GM19438 (cell line): ENCODE results near the gene MYBPC1.

ENCODE experiments used
- ATAC-seq: cut with Tn5 transposase; IDR thresholded peaks from one replicate; pipeline ENCODE4 v1.9.1; 2021; ENCODE audit warnings: low read depth; ENCODE audit not compliant: unreplicated experiment

The MYBPC1 gene

DNA sequence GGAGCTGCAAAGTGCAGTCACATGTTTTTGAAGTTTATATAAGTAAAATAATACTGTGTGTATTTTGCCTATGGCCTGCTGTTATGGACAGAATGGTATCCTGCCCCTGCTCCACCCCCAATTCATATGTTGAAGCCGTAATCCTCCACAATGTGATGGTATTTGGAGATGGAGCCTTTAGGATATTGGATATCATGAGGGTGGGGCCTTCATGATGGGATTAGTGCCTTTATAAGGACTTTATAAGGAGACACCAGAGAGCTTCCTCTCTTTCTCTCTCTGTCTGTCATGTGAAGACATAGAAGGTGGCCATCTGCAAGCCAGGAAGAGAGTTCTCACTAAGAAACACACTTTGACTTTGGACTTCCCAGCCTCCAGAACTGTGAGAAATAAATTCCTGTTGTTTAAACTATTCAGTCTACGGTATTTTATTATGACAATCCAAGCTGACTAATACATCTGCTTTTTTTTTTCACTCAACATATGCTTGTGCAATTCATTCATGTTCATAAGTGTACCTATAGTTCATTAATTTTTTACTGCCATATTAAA lies 99.6 kb downstream of the MYBPC1 start:
- no peak for ATAC-seq

DNA sequence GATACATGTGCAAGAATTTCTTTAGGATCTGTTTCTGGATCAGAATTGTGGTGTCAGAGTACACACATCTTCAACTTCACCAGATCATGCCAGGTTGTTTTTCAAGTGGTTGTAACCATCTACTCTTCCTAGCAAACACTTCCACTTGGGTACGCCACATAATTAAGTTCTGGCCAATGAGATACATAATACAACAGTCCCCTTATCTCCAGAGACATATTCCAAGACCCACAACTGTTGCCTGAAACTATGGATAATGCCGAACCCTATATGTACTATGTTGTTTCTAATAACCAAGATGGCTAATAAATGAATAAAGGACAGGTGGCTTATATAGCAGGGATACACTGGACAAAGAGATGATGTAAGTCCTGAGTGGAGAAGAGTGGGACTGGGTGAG lies 100.2 kb downstream of the MYBPC1 start:
- no peak for ATAC-seq

DNA sequence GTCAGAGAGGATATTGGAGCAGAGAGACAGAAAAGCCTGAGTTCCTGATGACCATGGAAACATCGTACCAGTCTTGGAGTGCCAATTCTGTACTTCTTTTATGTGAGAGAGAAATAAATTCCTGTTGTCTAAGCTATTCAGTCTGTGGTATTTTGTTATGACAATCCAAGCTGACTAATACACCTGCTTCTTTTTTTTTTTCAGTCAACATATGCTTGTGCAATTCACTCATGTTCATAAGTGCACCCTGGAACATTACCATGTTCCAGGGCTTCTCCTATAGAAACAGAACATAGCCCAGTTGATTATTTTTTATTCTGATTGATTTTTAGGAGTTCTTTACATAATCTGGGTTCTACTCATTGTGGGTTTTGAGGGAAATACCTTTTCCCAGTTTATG lies 100.9 kb downstream of the MYBPC1 start:
- no peak for ATAC-seq

DNA sequence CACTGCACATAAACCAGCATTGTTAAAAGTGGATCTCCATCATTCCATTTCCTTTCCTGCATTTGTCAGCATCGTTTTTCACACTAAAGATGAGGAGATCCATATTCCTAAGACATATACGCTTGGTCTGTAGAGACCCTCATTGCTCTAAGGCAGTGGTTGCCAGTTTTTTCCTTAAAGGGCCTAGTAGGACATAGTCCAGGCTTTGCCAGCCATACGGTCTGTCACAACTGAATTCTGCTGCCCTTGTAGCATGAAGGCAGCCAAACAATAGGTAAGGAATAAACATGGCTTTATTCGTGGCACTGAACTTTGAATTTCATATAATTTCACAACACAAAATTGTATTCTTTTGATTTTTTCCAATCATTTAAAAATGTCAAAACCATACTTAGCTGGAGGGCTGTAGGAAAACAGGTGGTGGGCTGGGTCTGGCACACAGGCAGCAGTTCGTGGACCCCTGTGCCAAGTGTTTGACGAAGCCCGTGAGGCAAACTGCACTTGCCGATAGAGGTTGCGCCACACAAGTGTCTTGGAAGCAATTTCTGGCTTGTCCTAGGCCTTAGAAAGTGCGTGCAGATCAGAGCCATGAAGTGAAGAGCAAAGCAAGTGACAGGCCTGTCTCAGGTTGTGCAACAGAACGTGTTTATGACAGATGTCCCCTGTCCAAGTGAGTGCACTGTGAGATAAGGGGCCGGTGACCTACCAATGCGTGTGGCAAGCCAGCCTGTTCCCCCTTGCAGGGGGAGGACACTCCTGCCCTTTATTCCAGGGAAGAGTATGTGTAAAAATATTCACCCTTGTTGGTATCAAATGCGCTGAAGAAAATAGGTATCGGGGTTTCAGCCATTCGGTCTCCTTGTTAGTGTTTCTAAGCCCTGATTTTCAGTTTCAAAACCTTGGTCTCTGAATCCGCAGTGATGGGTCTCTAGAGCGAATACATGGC lies 101.8 kb downstream of the MYBPC1 start:
- ATAC-seq, result peak; percentile 45

DNA sequence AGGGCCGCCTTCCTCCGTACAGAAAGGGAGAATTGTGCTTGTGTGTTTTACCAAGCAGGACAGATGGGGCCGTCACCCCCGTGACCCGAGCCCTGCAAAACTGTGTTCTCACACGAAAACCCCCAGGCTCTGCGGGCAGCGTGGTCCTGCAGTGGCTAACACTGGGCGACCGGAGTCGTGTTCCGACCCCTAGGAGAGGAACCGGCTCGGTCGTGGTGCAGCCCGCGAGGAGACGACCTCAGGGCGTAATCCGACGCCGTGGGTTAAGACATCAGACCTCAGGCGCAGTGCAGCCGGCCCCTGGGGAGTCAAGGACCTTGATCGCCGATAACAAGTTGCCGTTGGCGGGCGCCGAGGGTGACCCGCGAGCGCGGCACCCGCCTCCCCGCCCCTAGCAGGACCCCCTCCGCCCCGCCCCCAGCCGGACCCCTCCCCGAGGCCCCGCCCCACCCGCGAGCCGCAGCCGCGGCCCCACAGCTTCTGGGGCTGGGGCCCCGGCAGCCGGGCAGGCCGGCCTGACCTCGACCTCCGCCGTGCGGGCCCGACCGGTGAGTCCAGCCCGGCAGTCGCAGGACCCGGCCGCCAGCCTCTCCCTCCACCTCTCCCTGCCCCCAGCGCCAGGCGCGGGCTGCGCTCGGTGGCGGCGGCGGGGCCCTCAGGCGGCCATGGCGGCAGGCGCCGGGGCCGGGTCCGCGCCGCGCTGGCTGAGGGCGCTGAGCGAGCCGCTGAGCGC lies 102.6 kb downstream of the MYBPC1 start, which contains the start of gene CHPT1:
Gene CHPT1, plus strand, starts transcription at position 444 of the 733 bp plus-strand sequence. Its CDS starts 222 bp downstream, at position 666.
- peak; percentile 60 for ATAC-seq

DNA sequence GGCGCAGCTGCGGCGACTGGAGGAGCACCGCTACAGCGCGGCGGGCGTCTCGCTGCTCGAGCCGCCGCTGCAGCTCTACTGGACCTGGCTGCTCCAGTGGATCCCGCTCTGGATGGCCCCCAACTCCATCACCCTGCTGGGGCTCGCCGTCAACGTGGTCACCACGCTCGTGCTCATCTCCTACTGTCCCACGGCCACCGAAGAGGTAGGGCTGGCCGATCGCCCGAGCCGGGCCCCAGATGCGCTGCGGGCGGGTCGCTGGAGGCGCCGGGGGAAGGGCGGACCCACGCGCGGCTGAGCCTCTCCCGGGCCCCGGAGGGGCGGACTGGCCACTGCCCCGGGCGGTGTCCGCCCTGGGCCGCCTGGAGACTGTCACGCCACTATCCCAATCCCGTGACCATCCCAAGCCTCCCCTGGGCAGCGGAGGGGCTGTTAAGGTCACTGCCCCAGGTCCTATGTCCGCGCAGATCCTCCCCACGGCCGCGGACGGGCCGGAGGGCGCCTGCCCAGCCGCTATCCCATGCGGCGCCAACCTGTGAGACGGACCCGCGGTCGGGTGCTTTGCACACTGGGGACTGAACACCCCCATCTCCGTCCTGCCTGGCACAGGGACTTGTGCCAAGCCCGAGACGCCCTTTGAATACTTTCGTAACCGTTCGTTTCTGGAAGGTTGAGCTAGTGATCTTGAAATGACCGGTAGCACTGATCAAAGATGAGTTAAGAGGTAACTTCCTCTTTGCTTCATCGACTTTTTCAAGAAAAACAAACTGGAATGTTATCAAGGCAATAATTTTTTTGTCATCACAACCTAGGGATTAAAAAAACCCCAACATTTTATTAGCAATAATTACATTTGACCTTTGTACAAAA lies 103.4 kb downstream of the MYBPC1 start:
- ATAC-seq, result peak; percentile 31

DNA sequence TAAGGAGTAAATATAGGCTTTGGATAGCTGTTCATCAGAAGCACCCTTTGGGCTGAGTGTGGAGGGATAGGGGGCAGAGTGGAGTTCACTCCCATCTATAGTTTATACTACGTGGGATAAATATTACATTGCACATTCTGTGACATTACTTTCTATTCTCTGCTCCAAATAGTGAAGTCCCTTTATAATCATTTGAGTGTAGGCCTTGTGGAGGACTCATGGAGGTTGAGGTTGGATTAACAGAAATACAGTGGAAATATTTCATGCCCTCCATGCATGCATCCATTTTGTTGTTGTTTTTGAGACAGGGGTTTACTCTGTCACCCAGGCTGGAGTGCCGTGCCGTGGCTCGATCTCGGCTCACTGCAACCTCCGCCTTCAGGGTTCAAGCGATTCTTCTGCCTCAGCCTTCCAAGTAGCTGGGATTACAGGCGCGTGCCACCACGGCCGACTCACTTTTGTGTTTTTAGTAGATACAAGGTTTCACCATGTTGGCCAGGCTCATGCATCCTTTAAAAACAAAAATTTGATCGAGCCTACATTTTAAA lies 104.1 kb downstream of the MYBPC1 start:
- no peak for ATAC-seq

DNA sequence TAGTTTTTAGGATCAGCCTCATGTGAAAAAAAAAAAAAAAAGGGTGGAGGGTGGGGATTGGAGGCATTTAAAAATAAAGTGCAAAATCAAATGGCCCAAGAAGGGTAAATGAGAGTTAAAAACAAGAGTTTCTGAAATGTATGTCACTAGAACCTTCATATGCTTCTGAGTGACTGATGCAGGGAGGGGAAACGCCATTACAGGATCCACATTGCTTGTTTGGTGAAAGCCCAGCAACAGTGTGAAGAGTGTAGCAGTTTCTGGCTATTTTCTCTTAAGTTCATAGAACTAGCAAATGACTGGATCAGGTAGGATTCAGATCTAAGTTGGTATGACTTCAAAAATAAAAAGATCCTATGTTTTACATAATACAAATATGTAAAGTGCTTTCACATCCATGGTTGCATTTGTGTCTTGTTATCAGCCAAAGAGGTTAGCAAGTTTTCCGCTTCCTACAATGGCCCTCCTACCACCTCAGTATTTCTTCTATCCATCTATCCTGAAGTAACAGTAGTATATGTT lies 105.6 kb downstream of the MYBPC1 start:
- ATAC-seq, result no peak

DNA sequence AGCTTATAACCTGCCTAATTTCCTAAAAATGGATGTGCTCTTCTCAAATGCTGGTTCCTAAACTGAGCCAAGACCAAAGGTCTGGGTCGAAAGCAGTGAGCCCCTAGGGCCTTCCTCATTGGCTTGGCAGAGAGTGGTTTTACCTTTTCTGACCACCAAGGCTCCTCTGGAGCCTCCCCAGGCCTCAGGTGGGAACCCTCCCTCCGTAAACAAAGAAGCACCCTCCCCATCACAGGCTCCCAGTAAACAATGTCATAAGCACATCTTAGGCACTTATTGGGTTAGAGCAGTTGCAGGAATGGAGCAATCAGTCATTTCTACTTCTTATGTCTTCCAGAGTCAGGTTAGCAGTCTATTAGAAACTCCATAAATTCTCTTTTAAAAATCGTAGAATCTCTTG lies 108.7 kb downstream of the MYBPC1 start:
- no peak for ATAC-seq

DNA sequence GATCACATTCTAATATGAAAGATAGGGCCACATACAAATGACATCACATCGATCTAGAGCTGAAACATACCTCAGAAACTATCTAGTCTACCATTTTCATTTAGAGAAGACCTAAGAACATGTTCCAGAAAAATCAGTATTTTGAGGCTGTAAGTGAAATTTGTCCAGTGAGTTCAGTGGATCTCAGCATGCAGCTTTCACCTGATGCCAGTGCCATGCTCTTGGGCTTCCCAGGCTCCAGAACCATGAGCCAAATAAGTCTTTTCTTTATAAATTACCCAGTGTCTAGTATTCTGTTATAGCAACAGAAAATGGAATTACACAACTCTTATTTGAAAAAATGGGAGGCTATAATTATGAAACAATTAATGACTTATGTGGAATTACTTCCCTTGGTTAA lies 111.6 kb downstream of the MYBPC1 start:
- ATAC-seq, result no peak

DNA sequence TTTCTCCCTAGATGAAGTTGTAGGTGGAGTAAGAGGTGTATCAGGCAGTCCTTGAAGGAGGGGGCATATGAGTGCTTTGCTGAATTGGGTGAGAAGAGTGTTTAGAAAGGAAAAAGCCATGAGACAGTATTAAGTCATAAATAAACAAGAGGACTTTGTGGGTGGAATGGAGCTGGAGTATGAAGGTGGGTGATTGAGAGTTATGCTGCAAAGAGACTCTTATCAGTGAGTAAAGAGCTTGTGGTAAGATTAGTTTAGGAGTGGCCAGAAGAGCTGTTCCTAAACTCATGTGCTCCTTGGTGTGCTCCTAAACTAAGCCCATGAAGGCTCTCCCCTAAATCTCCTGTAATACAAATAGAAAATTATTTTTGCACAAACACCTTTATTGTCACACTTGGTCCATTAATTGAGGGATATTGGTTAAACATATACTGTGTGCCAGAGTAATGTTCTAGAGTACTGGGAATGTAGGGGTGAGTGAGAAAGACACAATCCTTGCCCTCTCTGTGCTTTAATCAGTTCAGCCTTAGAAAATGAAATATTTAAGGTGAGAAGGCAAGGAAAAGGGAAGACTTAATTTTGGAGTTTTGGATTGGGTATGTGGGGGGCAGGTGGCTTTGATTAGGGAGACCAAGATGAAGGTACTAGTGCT lies 112.5 kb downstream of the MYBPC1 start:
- no peak for ATAC-seq

DNA sequence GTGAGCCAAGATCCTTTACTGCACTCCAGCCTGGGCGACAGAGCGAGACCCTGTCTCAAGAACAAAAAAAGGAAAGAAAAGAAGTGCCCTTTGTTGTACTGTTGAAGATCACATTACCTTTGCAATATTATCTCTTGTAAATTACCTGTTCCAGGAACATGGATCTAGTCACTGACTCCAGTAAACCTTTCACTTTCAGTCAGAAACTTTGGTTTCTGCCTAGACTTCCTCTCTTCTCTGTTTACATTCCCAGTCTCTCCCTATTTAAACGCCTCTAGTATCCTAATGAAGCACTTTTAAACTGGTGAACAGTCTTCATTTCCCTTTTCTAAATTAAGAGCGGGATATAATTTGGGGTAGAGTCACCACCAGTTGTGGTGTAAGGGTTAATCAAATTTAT lies 115.5 kb downstream of the MYBPC1 start:
- ATAC-seq, result no peak

DNA sequence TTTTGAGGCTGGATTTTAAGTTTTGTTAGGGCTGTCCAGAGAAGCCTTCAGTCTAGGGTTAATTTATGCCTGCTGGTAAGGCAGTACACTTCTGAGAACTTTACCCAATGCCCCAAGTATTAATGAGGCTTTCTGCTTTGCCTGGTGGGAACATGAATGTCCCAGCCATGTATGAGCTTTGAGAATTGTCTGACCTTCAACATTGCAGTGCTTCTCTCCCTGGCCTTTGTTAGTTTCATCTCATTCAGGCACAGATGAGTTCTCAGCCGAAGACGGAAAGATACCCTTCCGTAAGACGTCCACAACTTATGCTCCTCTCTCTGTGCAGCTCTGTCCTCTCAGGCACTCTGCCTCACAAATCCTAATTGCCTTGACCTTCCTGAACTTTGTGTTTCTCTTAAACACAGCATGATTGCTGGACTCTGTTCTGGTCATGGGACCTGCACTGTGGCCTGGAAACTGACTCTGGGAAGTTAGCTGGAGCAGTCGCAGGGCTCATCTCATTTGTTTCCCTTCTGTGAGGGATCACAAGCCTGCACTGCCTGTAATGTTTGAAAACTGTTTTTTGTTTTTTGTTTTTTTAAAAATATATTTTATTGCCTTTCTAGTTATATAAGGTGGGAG lies 118.4 kb downstream of the MYBPC1 start:
- no peak for ATAC-seq

DNA sequence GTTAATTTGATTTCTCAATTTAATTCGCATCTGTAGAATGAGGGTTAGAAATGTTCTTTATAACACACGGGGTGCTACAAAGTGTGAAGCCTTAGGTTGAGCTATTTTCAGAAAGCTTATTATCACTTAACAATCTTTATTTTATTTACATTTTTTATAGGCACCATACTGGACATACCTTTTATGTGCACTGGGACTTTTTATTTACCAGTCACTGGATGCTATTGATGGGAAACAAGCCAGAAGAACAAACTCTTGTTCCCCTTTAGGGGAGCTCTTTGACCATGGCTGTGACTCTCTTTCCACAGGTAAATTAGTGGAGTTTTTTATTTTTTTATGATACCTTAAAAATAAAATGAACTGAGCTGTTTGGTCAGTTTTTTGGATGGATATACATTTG lies 119.2 kb downstream of the MYBPC1 start:
- no peak for ATAC-seq

DNA sequence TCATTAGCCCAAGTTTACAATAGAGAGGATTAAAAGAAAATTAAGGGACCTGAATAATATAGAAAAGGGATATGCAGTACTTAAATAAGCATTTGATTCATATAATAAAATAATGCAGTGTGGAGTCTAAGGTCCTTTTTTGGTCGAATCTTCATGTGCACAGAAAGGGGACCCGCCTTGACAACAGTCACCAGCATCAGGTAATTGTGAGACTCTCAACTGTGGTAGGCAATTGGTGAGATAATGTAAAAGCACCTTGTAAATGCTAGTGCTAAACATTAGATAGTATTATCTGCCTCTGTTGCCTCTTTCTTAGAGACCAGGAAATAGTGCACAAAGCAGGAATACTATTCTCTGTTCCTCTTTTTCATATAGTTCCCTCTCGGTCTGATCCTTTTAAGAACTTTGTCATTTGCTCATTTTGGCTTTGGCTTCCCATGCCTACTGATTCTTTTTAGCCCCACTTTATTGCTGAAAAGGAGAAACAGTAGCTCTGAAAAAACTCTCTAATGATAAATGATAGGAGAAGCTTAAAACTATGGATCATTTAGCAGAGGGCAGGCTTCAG lies 120.2 kb downstream of the MYBPC1 start:
- ATAC-seq, result no peak

DNA sequence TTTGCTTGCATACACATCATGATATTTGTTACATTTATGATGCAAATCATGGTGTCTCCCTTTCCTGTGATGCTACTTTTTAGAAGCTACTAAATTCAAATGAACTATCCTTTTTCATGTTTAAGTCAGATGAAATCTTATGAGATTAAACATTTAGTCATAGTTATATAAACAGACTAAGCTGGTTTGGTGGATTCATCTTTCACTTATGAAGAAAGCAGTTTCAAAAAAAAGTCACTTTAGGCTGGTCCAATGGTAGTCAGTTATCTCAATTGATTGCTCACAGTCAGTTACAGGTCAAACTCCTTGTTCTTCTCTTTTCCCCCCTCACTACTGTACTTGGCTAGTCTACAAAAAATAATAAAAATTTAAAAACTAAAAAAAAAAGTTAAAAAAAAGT lies 124.8 kb downstream of the MYBPC1 start:
- no peak for ATAC-seq

DNA sequence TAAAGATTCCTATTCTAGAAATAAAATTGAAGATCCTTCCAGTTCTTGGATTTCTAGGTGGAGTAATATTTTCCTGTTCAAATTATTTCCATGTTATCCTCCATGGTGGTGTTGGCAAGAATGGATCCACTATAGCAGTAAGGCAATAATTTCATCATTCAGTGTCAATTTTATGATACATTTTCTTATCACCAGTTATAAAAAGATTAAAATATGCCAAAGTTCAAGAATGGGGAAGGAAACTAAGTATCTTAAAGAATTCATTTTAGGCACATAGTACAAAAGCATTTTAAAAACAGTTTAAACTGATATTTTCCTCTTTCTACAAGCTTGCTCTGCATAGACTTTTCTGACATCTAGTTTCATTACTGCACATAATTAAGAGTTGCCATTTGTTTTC lies 125.3 kb downstream of the MYBPC1 start:
- ATAC-seq, result no peak

DNA sequence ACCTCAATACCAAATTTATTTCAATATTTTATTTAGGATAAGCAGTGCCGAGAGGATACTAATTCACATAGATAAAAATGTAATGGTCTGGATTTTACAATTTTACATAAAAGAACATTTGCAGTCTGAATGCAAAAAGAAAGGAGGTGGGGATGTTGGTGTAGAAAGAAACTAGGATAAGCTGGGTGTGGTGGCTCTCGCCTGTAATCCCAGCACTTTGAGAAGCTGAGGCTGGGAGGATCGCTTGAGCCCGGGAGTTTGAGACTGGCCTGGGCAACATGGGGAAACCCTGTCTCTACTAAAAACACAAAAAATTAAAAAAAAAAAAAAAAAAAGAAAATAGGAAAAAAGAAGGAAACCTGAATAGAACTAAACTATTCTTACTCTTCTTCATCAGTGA lies 127.6 kb downstream of the MYBPC1 start:
- no peak for ATAC-seq

DNA sequence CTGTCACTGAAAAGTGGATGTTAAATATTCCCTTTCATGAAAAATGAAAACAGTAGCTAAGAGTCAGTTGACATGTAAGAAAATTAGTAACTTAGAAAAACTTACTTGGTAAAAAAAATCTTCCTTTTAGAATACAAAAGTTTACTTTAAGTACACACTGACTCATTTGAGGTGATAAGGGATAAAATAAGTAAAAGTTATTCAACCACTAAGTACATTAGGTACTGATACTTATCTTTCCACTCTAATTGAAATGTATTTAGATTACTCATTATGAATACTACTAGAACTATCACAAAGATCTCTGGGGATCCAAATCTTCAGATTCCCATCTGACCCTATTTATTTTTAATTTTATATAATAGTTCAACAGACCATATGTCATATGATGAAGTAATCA lies 132.3 kb downstream of the MYBPC1 start:
- no peak for ATAC-seq
